ENCODE measurements around the gene SPOP. TPM values are rescaled to one million over a fixed set of nuclear protein-coding genes. Genes with fewer than 3 reads are reported as not detected.

SPOP gene
- total and polyA plus RNA-seq, 2 experiments from 2014 or later: 51.2 to 65.7 TPM

GRCh38 chr17:49572806-49573420 lies 105.0 kb downstream of the SPOP start:
- peaks cover 53% of the 10 kb centered on the region for H3K27me3 ChIP-seq
- TF ChIP-seq EZH2phosphoT487 (IDR thresholded peaks at IDR 0.05; ENCODE audit: low read depth, severe bottlenecking, unreplicated experiment) (no peak), EZH2 (IDR thresholded peaks at IDR 0.05; ENCODE audit: borderline replicate concordance) (no peak)
- TF ChIP-seq, protein P1, sequence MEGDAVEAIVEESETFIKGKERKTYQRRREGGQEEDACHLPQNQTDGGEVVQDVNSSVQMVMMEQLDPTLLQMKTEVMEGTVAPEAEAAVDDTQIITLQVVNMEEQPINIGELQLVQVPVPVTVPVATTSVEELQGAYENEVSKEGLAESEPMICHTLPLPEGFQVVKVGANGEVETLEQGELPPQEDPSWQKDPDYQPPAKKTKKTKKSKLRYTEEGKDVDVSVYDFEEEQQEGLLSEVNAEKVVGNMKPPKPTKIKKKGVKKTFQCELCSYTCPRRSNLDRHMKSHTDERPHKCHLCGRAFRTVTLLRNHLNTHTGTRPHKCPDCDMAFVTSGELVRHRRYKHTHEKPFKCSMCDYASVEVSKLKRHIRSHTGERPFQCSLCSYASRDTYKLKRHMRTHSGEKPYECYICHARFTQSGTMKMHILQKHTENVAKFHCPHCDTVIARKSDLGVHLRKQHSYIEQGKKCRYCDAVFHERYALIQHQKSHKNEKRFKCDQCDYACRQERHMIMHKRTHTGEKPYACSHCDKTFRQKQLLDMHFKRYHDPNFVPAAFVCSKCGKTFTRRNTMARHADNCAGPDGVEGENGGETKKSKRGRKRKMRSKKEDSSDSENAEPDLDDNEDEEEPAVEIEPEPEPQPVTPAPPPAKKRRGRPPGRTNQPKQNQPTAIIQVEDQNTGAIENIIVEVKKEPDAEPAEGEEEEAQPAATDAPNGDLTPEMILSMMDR (IDR thresholded peaks at IDR 0.05; ENCODE audit: poor library complexity): no peak

DNA sequence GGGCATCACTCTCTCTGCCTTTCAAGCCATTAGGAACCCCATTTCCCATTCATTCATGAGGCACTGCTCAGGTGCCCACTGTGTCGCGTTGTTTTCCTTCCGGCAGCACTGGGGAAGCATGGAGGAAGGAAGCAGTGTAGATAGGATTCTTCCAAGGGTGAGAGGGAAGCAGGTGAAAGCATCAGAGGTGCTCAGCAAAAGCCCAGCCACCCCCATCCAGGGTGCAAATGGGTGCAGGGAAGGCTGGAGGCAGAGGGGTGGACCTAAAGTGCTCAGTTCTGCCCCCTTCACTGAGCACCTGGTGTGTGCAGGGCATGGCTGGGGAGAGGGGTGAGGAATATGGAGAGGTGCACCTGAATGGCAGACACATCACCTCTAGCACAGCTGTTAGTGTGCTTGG lies 105.7 kb downstream of the SPOP start:
- no peak overlapping the region for H3K4me3 ChIP-seq
- no peaks in the 10 kb centered on the region for H3K9me2 ChIP-seq (replicated peaks; ENCODE audit: insufficient read depth)
- peaks cover 46% of the 10 kb centered on the region for H3K27me3 ChIP-seq
- no peaks in the 10 kb centered on the region for H3K36me3 ChIP-seq (replicated peaks; ENCODE audit: insufficient read depth, low read depth)
- H4K20me1 ChIP-seq (ENCODE audit: insufficient read depth, poor library complexity, severe bottlenecking): no peaks in the 10 kb centered on the region
- DNase-seq (ENCODE audit: low spot score): no peak
- peaks cover 9% of the 10 kb centered on the region for H3K4me1 ChIP-seq (ENCODE audit: insufficient read depth)
- H3K79me2 ChIP-seq: no peaks in the 10 kb centered on the region
- H3K27ac ChIP-seq: no peak overlapping the region
- H3K9me3 ChIP-seq (ENCODE audit: low read depth): no peaks in the 10 kb centered on the region
- WGBS (ENCODE audit: low lambda C conversion rate, missing lambda C conversion rate): 79% methylated on average over 3 of the region's 3 CpGs
- no peak overlapping the region for H3K4me2 ChIP-seq
- H2AFZ ChIP-seq: no peak overlapping the region
- TF ChIP-seq EZH2 (IDR thresholded peaks at IDR 0.05; ENCODE audit: borderline replicate concordance) (no peak), EZH2phosphoT487 (IDR thresholded peaks at IDR 0.05; ENCODE audit: low read depth, severe bottlenecking, unreplicated experiment) (no peak)
- TF ChIP-seq, protein P1 (IDR thresholded peaks at IDR 0.05; ENCODE audit: poor library complexity): no peak

More at GRCh38 chr17:49572806-49573420, 105.0 kb downstream of the SPOP start:
- Histone ChIP-seq H3K4me3 (no peak overlapping the region), H3K9me3 (ENCODE audit: low read depth) (no peaks in the 10 kb centered on the region), H2AFZ (no peak overlapping the region), H3K36me3 (replicated peaks; ENCODE audit: insufficient read depth, low read depth) (no peaks in the 10 kb centered on the region), H3K4me1 (ENCODE audit: insufficient read depth) (peaks cover 10% of the 10 kb centered on the region), H3K79me2 (no peaks in the 10 kb centered on the region), H3K27ac (no peak overlapping the region), H3K4me2 (no peak overlapping the region), H4K20me1 (ENCODE audit: insufficient read depth, poor library complexity, severe bottlenecking) (no peaks in the 10 kb centered on the region), H3K9me2 (replicated peaks; ENCODE audit: insufficient read depth) (no peaks in the 10 kb centered on the region)
- WGBS (ENCODE audit: low lambda C conversion rate, missing lambda C conversion rate): 88% methylated on average over 6 of the region's 6 CpGs
- no peak for DNase-seq (ENCODE audit: low spot score)

DNA sequence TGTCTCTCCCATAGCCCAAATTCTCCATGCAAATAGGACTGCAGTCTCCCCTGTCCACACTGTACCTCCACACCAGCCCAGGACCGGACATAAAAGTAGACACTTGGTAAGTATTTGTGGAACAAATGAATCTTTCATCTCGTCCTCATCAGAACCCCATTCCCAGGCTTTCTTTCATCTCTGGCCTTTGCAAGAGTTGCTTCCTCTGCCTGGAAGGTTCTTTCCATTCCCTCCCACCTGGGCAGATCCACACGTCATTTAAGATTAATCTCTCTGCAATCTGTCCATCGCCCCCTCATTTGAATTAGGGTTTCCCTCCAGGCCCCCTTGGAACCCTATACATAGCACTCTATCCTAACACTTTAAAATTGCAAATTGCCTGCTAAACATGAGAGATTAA lies 106.1 kb downstream of the SPOP start:
- H3K36me3 ChIP-seq (replicated peaks; ENCODE audit: insufficient read depth, low read depth): no peaks in the 10 kb centered on the region
- no peak overlapping the region for H2AFZ ChIP-seq
- DNase-seq (ENCODE audit: low spot score): no peak
- no peak overlapping the region for H3K27ac ChIP-seq
- TF ChIP-seq EZH2 (IDR thresholded peaks at IDR 0.05; ENCODE audit: borderline replicate concordance): no peak
- TF ChIP-seq, protein P1 (IDR thresholded peaks at IDR 0.05; ENCODE audit: poor library complexity): no peak
- no peak for TF ChIP-seq EZH2phosphoT487 (IDR thresholded peaks at IDR 0.05; ENCODE audit: low read depth, severe bottlenecking, unreplicated experiment)
- H3K4me1 ChIP-seq (ENCODE audit: insufficient read depth): peaks cover 4% of the 10 kb centered on the region
- no peak overlapping the region for H3K4me2 ChIP-seq
- no peaks in the 10 kb centered on the region for H3K79me2 ChIP-seq
- H3K9me2 ChIP-seq (replicated peaks; ENCODE audit: insufficient read depth): no peaks in the 10 kb centered on the region
- 62% methylated on average over 4 of the region's 4 CpGs for WGBS (ENCODE audit: low lambda C conversion rate, missing lambda C conversion rate)
- H4K20me1 ChIP-seq (ENCODE audit: insufficient read depth, poor library complexity, severe bottlenecking): no peaks in the 10 kb centered on the region
- no peak overlapping the region for H3K4me3 ChIP-seq
- H3K9me3 ChIP-seq (ENCODE audit: low read depth): no peaks in the 10 kb centered on the region
- H3K27me3 ChIP-seq: peaks cover 41% of the 10 kb centered on the region
